SK-N-SH (cell line): ENCODE measurements around the gene FAM177B. TPM values are rescaled to one million over a fixed set of nuclear protein-coding genes. Genes with fewer than 3 reads are reported as not detected.

ENCODE experiments used
- CTCF ChIA-PET: fragments of 300-600, 350-600 bp; formaldehyde crosslinking; extraction: SDS; loops from one replicate; lab custom pipeline; 2021; lab: Yijun Ruan, JAX
- POLR2A ChIA-PET: fragments of 350-600 bp; sonication (Branson Sonifier 250); formaldehyde crosslinking; extraction: SDS; loops from one replicate; lab custom pipeline; 2020; ENCODE audit warnings: antibody characterized with exemption, inconsistent platforms; lab: Yijun Ruan, JAX
- DNase-seq: peaks from one replicate; pipeline ENCODE4 v3.0.0; 2012
- H2AFZ ChIP-seq: fragments of 200-600 bp; sonication (generic); 2 replicates; pipeline ENCODE4 v1.8.1; 2016; ENCODE audit warnings: antibody characterized with exemption, mild to moderate bottlenecking, low read depth
- H3F3A ChIP-seq: fragments of 200-600 bp; sonication (generic); replicated peaks from 2 replicates; pipeline ENCODE3; 2016; ENCODE audit warnings: antibody characterized with exemption, mild to moderate bottlenecking; ENCODE audit not compliant: insufficient read depth
- H3K27ac ChIP-seq, 2 experiments: fragments of 200-500 bp in 1 of 2; fragments of 200-600 bp in 1 of 2; sonication (Bioruptor generic) in 1 of 2; sonication (generic), shearing (Covaris generic) in 1 of 2; 2 replicates each; pipeline versions ENCODE4 v1.5.1 to v1.6.1; 2014 to 2016; ENCODE audit warnings: low read depth in 2 of 2, inconsistent platforms in 1 of 2, low read length in 1 of 2, mild to moderate bottlenecking in 1 of 2, mixed read lengths in 1 of 2
- H3K27me3 ChIP-seq: fragments of 200-600 bp; sonication (generic), shearing (Covaris generic); 2 replicates; pipeline ENCODE4 v1.6.1; 2016; ENCODE audit warnings: mixed run types; ENCODE audit not compliant: insufficient read depth
- H3K36me3 ChIP-seq, 2 experiments: fragments of 200-500 bp in 1 of 2; fragments of 200-600 bp in 1 of 2; sonication (Bioruptor generic) in 1 of 2; sonication (generic) in 1 of 2; replicated peaks in 1 of 2; 2 replicates each; pipeline versions ENCODE3 to v1.5.1; 2014 to 2016; ENCODE audit warnings: low read length in 1 of 2, mild to moderate bottlenecking in 1 of 2; ENCODE audit not compliant: insufficient read depth in 2 of 2, control insufficient read depth in 1 of 2
- H3K4me1 ChIP-seq, 2 experiments: fragments of 200-500 bp in 1 of 2; fragments of 200-600 bp in 1 of 2; sonication (Bioruptor generic) in 1 of 2; sonication (generic), shearing (Covaris generic) in 1 of 2; 2 replicates each; pipeline versions ENCODE4 v1.5.1 to v1.6.1; 2014 to 2016; ENCODE audit warnings: low read depth in 1 of 2, low read length in 1 of 2, mixed run types in 1 of 2; ENCODE audit not compliant: insufficient read depth in 2 of 2, control insufficient read depth in 1 of 2
- H3K4me2 ChIP-seq: fragments of 200-600 bp; sonication (generic), shearing (Covaris generic); 2 replicates; pipeline ENCODE4 v1.6.1; 2017; ENCODE audit warnings: mixed run types
- H3K4me3 ChIP-seq, 2 experiments: fragments of 200-500 bp in 1 of 2; fragments of 200-600 bp in 1 of 2; sonication (Bioruptor generic) in 1 of 2; sonication (generic), shearing (Covaris generic) in 1 of 2; 2 replicates each; pipeline versions ENCODE4 v1.5.1 to v1.8.1; 2014 to 2016; ENCODE audit warnings: low read depth in 2 of 2, inconsistent platforms in 1 of 2, low read length in 1 of 2, mild to moderate bottlenecking in 1 of 2, mixed read lengths in 1 of 2, moderate library complexity in 1 of 2
- H3K79me2 ChIP-seq: fragments of 200-600 bp; sonication (generic); 2 replicates; pipeline ENCODE4 v1.8.1; 2017; ENCODE audit warnings: mild to moderate bottlenecking; ENCODE audit not compliant: insufficient read depth
- H3K9ac ChIP-seq: fragments of 200-600 bp; sonication (generic); 2 replicates; pipeline ENCODE4 v1.6.1; 2017; ENCODE audit warnings: mixed run types
- H3K9me2 ChIP-seq: fragments of 200-600 bp; sonication (generic); 2 replicates; pipeline ENCODE4 v1.6.1; 2017; ENCODE audit warnings: mixed run types
- H3K9me3 ChIP-seq: fragments of 200-600 bp; sonication (generic); 2 replicates; pipeline ENCODE4 v1.6.1; 2017; ENCODE audit warnings: mixed run types, mild to moderate bottlenecking, moderate library complexity
- H4K20me1 ChIP-seq: fragments of 200-600 bp; sonication (generic); 2 replicates; pipeline ENCODE4 v1.6.1; 2017; ENCODE audit warnings: mild to moderate bottlenecking, mixed run types; ENCODE audit not compliant: insufficient read depth
- EP300 ChIP-seq, 2 experiments: IDR thresholded peaks; 2 replicates each; pipeline versions ENCODE4 v1.4.0 to v1.6.1; 2012; ENCODE audit warnings: borderline replicate concordance in 1 of 2, low read depth in 1 of 2, low read length in 1 of 2
- EZH2phosphoT487 ChIP-seq: fragments of 200-600 bp; sonication (generic); IDR thresholded peaks from 2 replicates; pipeline ENCODE4 v1.6.1; 2017; ENCODE audit warnings: low read depth, mixed run types, mild to moderate bottlenecking, antibody characterized with exemption, moderate library complexity, borderline replicate concordance
- FOSL2 ChIP-seq: IDR thresholded peaks from 2 replicates; pipeline ENCODE4 v1.4.0; 2012; ENCODE audit warnings: low read depth, mild to moderate bottlenecking, moderate library complexity, borderline replicate concordance
- FOXJ3 ChIP-seq: sonication (generic); formaldehyde crosslinking; IDR thresholded peaks from 2 replicates; pipeline ENCODE4 v1.5.1; 2020; ENCODE audit warnings: mild to moderate bottlenecking, missing genetic modification reagents
- GATA2 ChIP-seq: sonication (generic); formaldehyde crosslinking; IDR thresholded peaks from 2 replicates; pipeline ENCODE4 v1.5.0; 2020; ENCODE audit warnings: mild to moderate bottlenecking, missing genetic modification reagents
- JUND ChIP-seq: IDR thresholded peaks from 2 replicates; pipeline ENCODE4 v1.4.0; 2012
- MAX ChIP-seq: IDR thresholded peaks from 2 replicates; pipeline ENCODE4 v1.4.0; 2012; ENCODE audit warnings: low read depth
- NFIC ChIP-seq: IDR thresholded peaks from 2 replicates; pipeline ENCODE4 v1.4.0; 2012; ENCODE audit warnings: borderline replicate concordance
- PBX3 ChIP-seq: IDR thresholded peaks from 2 replicates; pipeline ENCODE4; 2012
- RCOR1 ChIP-seq: fragments of 150-350 bp; IDR thresholded peaks from 2 replicates; pipeline ENCODE4 v1.6.1; 2017; ENCODE audit warnings: antibody characterized with exemption, low read length
- RFX5 ChIP-seq: IDR thresholded peaks from 2 replicates; pipeline ENCODE4 v1.6.1; 2012; ENCODE audit warnings: mild to moderate bottlenecking, improper control_type of control experiment, low read length
- RXRA ChIP-seq: IDR thresholded peaks from 2 replicates; pipeline ENCODE4 v1.4.0; 2012; ENCODE audit warnings: low read depth, mild to moderate bottlenecking, borderline replicate concordance
- SMC3 ChIP-seq: IDR thresholded peaks from 2 replicates; pipeline ENCODE4 v1.6.1; 2012; ENCODE audit warnings: low read depth, low read length, improper control_type of control experiment
- TCF12 ChIP-seq: IDR thresholded peaks from 2 replicates; pipeline ENCODE4 v1.4.0; 2012
- TEAD4 ChIP-seq: IDR thresholded peaks from 2 replicates; pipeline ENCODE4 v1.4.0; 2012; ENCODE audit warnings: mild to moderate bottlenecking, borderline replicate concordance; ENCODE audit not compliant: insufficient read depth
- YY1 ChIP-seq: IDR thresholded peaks from 2 replicates; pipeline ENCODE4 v1.4.0; 2012; ENCODE audit warnings: low read depth, mild to moderate bottlenecking
- WGBS: methylation state at CpG from one replicate; pipeline ENCODE4 v1.1.6; 2017; ENCODE audit warnings: low lambda C conversion rate; 5-methylcytosine and 5-hydroxymethylcytosine counted together
- polyA plus RNA-seq, 3 experiments: library from polyadenylated mRNA; depleted of rRNA; stranded (reverse); fragments of >200 nt; gene quantifications; 2 replicates each; pipeline ENCODE4 v1.2.3, GENCODE V29; 2012
- TF ChIP-seq, protein P1 (sequence below): fragments of 200-600 bp; sonication (generic); IDR thresholded peaks from 2 replicates; pipeline ENCODE4 v1.6.1; 2017; ENCODE audit warnings: antibody characterized with exemption, mild to moderate bottlenecking, moderate library complexity
- TF ChIP-seq, protein P2 (sequence below): IDR thresholded peaks from 2 replicates; pipeline ENCODE4 v1.6.1; 2012; ENCODE audit warnings: mild to moderate bottlenecking, low read depth, low read length, moderate library complexity

The FAM177B gene
- polyA plus RNA-seq, 1 of the 3 experiments (the other 2 are of a cell fraction), result not detected

DNA sequence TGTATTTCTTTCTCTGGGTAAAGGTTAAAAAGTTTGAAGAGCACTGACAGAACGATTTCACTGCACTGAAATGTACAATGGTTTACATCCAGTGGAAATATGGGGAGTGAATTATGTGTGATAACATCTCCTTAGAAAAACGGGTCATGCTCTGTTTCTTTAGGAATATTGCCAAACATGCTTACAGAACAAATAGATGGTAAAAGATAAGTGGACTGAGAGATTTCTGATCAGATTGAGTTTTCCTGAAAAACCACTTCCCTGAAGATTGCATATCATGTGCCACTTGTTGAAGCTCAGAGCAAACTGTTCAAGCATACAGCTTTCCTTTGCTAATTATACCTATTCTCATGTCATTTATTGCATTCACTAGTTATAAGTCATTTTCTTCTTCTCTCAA, 47.9 kb downstream of the FAM177B start:
- no peaks in the 10 kb centered on the region for H3F3A ChIP-seq
- POLR2A ChIA-PET, result no interaction called here
- H3K4me1 ChIP-seq, result no peaks in the 10 kb centered on the region
- H3K4me3 ChIP-seq, result no peak overlapping the region
- H3K79me2 ChIP-seq, result no peaks in the 10 kb centered on the region
- H3K9me2 ChIP-seq, result no peaks in the 10 kb centered on the region
- WGBS, result 2% methylated on average over 2 of the region's 2 CpGs
- no peaks in the 10 kb centered on the region for H3K36me3 ChIP-seq
- H4K20me1 ChIP-seq, result no peaks in the 10 kb centered on the region
- 0 out of 2 replicates have a peak, but pooled peaks have one; percentile 20 for TF ChIP-seq JUND
- peak; percentile 40 for TF ChIP-seq TCF12
- peak; percentile 53; the same call in 1 of the 2 replicates for TF ChIP-seq NFIC
- TF ChIP-seq TEAD4, result no peak
- TF ChIP-seq PBX3, result peak; percentile 16; the same call in 1 of the 2 replicates
- no peak overlapping the region for H3K9ac ChIP-seq
- CTCF ChIA-PET, result no interaction called here
- no peak overlapping the region for H2AFZ ChIP-seq
- no peak overlapping the region for H3K27ac ChIP-seq
- no peak overlapping the region for H3K4me2 ChIP-seq
- no peaks in the 10 kb centered on the region for H3K9me3 ChIP-seq
- no peak for DNase-seq
- peaks cover 8% of the 10 kb centered on the region; the same call in 1 of the 2 replicates for H3K27me3 ChIP-seq

- H3K9me2 ChIP-seq, result no peaks in the 10 kb centered on the region
- DNase-seq, result no peak
- H2AFZ ChIP-seq, result no peak overlapping the region
- ChIA-PET POLR2A (no interaction called here), CTCF (interaction anchor here (3.7 kb wide), 1 partner anchor 304 kb away, joined by 13 read pairs; no protein-coding TSS in a partner anchor)
- H3K9ac ChIP-seq, result no peak overlapping the region
- TF ChIP-seq GATA2 (no peak), EP300 (IDR thresholded peaks at IDR 0.05; ENCODE audit: borderline replicate concordance in 1 of 2, low read depth in 1 of 2, low read length in 1 of 2) (no peak), FOSL2 (no peak), RXRA (no peak), JUND (no peak), RCOR1 (no peak), FOXJ3 (CRISPR knock-in tag) (no peak), SMC3 (no peak), MAX (no peak), RFX5 (no peak), EZH2phosphoT487 (no peak), YY1 (no peak)
- TF ChIP-seq, protein P1, sequence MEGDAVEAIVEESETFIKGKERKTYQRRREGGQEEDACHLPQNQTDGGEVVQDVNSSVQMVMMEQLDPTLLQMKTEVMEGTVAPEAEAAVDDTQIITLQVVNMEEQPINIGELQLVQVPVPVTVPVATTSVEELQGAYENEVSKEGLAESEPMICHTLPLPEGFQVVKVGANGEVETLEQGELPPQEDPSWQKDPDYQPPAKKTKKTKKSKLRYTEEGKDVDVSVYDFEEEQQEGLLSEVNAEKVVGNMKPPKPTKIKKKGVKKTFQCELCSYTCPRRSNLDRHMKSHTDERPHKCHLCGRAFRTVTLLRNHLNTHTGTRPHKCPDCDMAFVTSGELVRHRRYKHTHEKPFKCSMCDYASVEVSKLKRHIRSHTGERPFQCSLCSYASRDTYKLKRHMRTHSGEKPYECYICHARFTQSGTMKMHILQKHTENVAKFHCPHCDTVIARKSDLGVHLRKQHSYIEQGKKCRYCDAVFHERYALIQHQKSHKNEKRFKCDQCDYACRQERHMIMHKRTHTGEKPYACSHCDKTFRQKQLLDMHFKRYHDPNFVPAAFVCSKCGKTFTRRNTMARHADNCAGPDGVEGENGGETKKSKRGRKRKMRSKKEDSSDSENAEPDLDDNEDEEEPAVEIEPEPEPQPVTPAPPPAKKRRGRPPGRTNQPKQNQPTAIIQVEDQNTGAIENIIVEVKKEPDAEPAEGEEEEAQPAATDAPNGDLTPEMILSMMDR, result no peak
- TF ChIP-seq, protein P2, sequence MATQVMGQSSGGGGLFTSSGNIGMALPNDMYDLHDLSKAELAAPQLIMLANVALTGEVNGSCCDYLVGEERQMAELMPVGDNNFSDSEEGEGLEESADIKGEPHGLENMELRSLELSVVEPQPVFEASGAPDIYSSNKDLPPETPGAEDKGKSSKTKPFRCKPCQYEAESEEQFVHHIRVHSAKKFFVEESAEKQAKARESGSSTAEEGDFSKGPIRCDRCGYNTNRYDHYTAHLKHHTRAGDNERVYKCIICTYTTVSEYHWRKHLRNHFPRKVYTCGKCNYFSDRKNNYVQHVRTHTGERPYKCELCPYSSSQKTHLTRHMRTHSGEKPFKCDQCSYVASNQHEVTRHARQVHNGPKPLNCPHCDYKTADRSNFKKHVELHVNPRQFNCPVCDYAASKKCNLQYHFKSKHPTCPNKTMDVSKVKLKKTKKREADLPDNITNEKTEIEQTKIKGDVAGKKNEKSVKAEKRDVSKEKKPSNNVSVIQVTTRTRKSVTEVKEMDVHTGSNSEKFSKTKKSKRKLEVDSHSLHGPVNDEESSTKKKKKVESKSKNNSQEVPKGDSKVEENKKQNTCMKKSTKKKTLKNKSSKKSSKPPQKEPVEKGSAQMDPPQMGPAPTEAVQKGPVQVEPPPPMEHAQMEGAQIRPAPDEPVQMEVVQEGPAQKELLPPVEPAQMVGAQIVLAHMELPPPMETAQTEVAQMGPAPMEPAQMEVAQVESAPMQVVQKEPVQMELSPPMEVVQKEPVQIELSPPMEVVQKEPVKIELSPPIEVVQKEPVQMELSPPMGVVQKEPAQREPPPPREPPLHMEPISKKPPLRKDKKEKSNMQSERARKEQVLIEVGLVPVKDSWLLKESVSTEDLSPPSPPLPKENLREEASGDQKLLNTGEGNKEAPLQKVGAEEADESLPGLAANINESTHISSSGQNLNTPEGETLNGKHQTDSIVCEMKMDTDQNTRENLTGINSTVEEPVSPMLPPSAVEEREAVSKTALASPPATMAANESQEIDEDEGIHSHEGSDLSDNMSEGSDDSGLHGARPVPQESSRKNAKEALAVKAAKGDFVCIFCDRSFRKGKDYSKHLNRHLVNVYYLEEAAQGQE, result no peak
- H3K27ac ChIP-seq, result no peak overlapping the region
- no peaks in the 10 kb centered on the region for H3K36me3 ChIP-seq
- H3F3A ChIP-seq, result no peaks in the 10 kb centered on the region
- H4K20me1 ChIP-seq, result no peaks in the 10 kb centered on the region
- H3K9me3 ChIP-seq, result no peaks in the 10 kb centered on the region
- no peaks in the 10 kb centered on the region for H3K79me2 ChIP-seq
- H3K27me3 ChIP-seq, result peaks cover 8% of the 10 kb centered on the region; the same call in 1 of the 2 replicates
- no peak overlapping the region for H3K4me3 ChIP-seq
- 89% methylated on average over 2 of the region's 2 CpGs for WGBS
- H3K4me2 ChIP-seq, result no peak overlapping the region
- H3K4me1 ChIP-seq, result no peaks in the 10 kb centered on the region
These were observed 48.5 kb downstream of the FAM177B start for GRCh38 chr1:222785529-222785928.
